Pancreas (tissue), 10 donors: ENCODE data around the gene KRT39. TPM values are rescaled to one million over a fixed set of nuclear protein-coding genes. Genes with fewer than 3 reads are reported as not detected.

Source experiments
- ATAC-seq, 4 donors: fragments of 200-7000 bp; cut with Tn5 transposase; one replicate each; pipeline versions ENCODE4 v1.8.0 to v1.9.1; 2020; ENCODE audit warnings: mild to moderate bottlenecking in 4 of 4, moderate library complexity in 4 of 4
- DNase-seq, 6 donors: peaks; one replicate each; pipeline ENCODE4 v3.0.0-alpha.2; 2020
- FAIRE-seq: peaks from 2 replicates; lab custom pipeline; 2012; peaks lifted over from hg19 to GRCh38; lab: Jason Lieb, UNC
- H3K27ac ChIP-seq, 4 donors: fragments of 200-600 bp; sonication (generic); 1 replicate in 3 of 4; 2 replicates in 1 of 4; pipeline versions ENCODE4 v1.5.0 to v1.8.0; 2020
- H3K27me3 ChIP-seq, 4 donors: fragments of 200-600 bp; one replicate each; pipeline ENCODE4 v1.8.0; 2021
- H3K36me3 ChIP-seq, 3 donors: fragments of 200-600 bp; sonication (generic) in 1 of 3; one replicate each; pipeline versions ENCODE4 v1.5.0 to v1.8.0; 2020 to 2021
- H3K4me1 ChIP-seq, 3 donors: fragments of 200-600 bp; one replicate each; pipeline ENCODE4 v1.8.0; 2021
- H3K4me3 ChIP-seq, 4 donors: fragments of 200-600 bp; sonication (generic) in 2 of 4; one replicate each; pipeline versions ENCODE4 v1.5.0 to v1.8.0; 2020 to 2021
- H3K9me3 ChIP-seq, 4 donors: fragments of 200-600 bp; one replicate each; pipeline ENCODE4 v1.8.0; 2021
- CTCF ChIP-seq, 4 donors: fragments of 200-600 bp; sonication (generic) in 3 of 4; IDR thresholded peaks; one replicate each; pipeline versions ENCODE4 v1.5.0 to v1.8.0; 2021; ENCODE audit warnings: antibody characterized with exemption in 4 of 4
- WGBS, 2 donors: extraction: QIAGEN DNeasy Blood & Tissue Kit; methylation state at CpG; one replicate each; pipeline ENCODE4 v1.1.7; 2013; 5-methylcytosine and 5-hydroxymethylcytosine counted together
- intact Hi-C, 3 donors: fragments of 100-400 bp; cut with DNase I; formaldehyde crosslinking; loops; one replicate each; pipeline versions ENCODE4 v1.11.1 to v1.14.2; 2022
- polyA plus RNA-seq, 2 donors: library from polyadenylated mRNA; stranded (reverse); fragments of 200-250 nt; gene quantifications; one replicate each; pipeline ENCODE4 v1.2.3, GENCODE V29; 2013
- total RNA-seq, 6 donors: library from RNA; stranded (reverse); fragmentation: NEBNext Ultra II Directional in 4 of 6; extraction: Animal tissue kit (Norgen Biotek cat#: 25700) in 4 of 6; gene quantifications; one replicate each; pipeline versions ENCODE4 v1.2.1 to v1.2.4, GENCODE V29; 2021 to 2023
- donor health status: healthy with polysubstance abuse.
- donor health status: DM: no; HTN: no; CAD: no; lungs with moderate emphysema.
- donor health status: DM: no; HTN: no; CAD: no.
- donor health status: control.
- donor health status: control.
- donor health status: Bipolar disorder and iron deficiency.
- donor health status: DM: yes; HTN: yes; CAD: no.
- donor health status: DM: no; HTN: no; CAD: no.
- donor health status: DM: no; HTN: no; CAD: no.
- donor health status: DM: yes; HTN: yes; CAD: no.

KRT39 gene
- total and polyA plus RNA-seq, 8 donors: not detected

GRCh38 chr17:40915721-40916256 is 51.0 kb downstream of the KRT39 start:
- no peak overlapping the region for H3K4me3 ChIP-seq
- peak overlapping the region in 2 of 4 donors; percentile 49 to 73 for H3K27ac ChIP-seq
- DNase-seq (no peak), FAIRE-seq (no peak), ATAC-seq (peak in 2 of 4 donors; percentile 47 to 74)
- WGBS, 2 donors: 49 to 54% methylated on average over 2 of the region's 2 CpGs
- no peaks in the 10 kb centered on the region for H3K36me3 ChIP-seq
- intact Hi-C loops: no loop called here
- H3K27me3 ChIP-seq: no peaks in the 10 kb centered on the region
- TF ChIP-seq CTCF (IDR thresholded peaks at IDR 0.05): no peak
- H3K4me1 ChIP-seq: peaks cover 0 to 5% (median 0%) of the 10 kb centered on the region in 3 donors
- no peaks in the 10 kb centered on the region for H3K9me3 ChIP-seq

- H3K27ac ChIP-seq: peak overlapping the region in 2 of 4 donors; percentile 49 to 73
- DNase-seq (no peak), ATAC-seq (peak in 3 of 4 donors; percentile 51 to 86 (median 83)), FAIRE-seq (no peak)
- H3K9me3 ChIP-seq: no peaks in the 10 kb centered on the region
- intact Hi-C loops: no loop called here
- H3K4me1 ChIP-seq: peaks cover 0 to 5% (median 0%) of the 10 kb centered on the region in 3 donors
- H3K36me3 ChIP-seq: no peaks in the 10 kb centered on the region
- no peak for TF ChIP-seq CTCF (IDR thresholded peaks at IDR 0.05)
- WGBS, 2 donors: 38 to 64% methylated on average over 3 of the region's 3 CpGs
- H3K27me3 ChIP-seq: no peaks in the 10 kb centered on the region
- H3K4me3 ChIP-seq: no peak overlapping the region
Measured at GRCh38 chr17:40915199-40915661, 51.5 kb downstream of the KRT39 start.

- Histone ChIP-seq H3K4me3 (no peak overlapping the region), H3K36me3 (no peaks in the 10 kb centered on the region), H3K27me3 (no peaks in the 10 kb centered on the region), H3K9me3 (no peaks in the 10 kb centered on the region), H3K4me1 (peaks cover 0 to 5% (median 0%) of the 10 kb centered on the region in 3 donors), H3K27ac (peak overlapping the region in 2 of 4 donors; percentile 49 to 73)
- no peak for DNase-seq
- ATAC-seq: no peak
- FAIRE-seq: no peak
- intact Hi-C loops: no loop called here
- WGBS, 2 donors: 52 to 79% methylated on average over 3 of the region's 3 CpGs
- no peak for TF ChIP-seq CTCF (IDR thresholded peaks at IDR 0.05)
Measured at GRCh38 chr17:40914075-40914855, 52.5 kb downstream of the KRT39 start.

GRCh38 chr17:40912486-40913210 is 54.1 kb downstream of the KRT39 start:
- no peak overlapping the region for H3K27ac ChIP-seq
- FAIRE-seq (no peak), DNase-seq (no peak), ATAC-seq (no peak)
- intact Hi-C loops: no loop called here
- H3K27me3 ChIP-seq: peaks cover 0 to 6% (median 0%) of the 10 kb centered on the region in 4 donors
- no peaks in the 10 kb centered on the region for H3K36me3 ChIP-seq
- no peaks in the 10 kb centered on the region for H3K9me3 ChIP-seq
- 69 to 75% methylated on average over 13 of the region's 13 CpGs for WGBS, 2 donors
- H3K4me3 ChIP-seq: no peak overlapping the region
- TF ChIP-seq CTCF (IDR thresholded peaks at IDR 0.05): no peak
- H3K4me1 ChIP-seq: peaks cover 0 to 5% (median 0%) of the 10 kb centered on the region in 3 donors
